HCT116 (cell line): ENCODE measurements around the gene SMYD3. TPM values are rescaled to one million over a fixed set of nuclear protein-coding genes. Genes with fewer than 3 reads are reported as not detected.

ENCODE experiments used
- ATAC-seq: fragments of 200-7000 bp; cut with Tn5 transposase; 2 replicates; pipeline ENCODE4 v1.9.1; 2020; ENCODE audit warnings: mild to moderate bottlenecking, moderate library complexity
- BruUV-seq: library from RNA; stranded (reverse); fragments of 400-500 nt; replicated peaks from 2 replicates; lab custom pipeline; 2021; lab: Mats Ljungman, UMichigan
- CTCF ChIA-PET: fragments of 300-600 bp; sonication (Branson Sonifier 250); formaldehyde crosslinking; loops from one replicate; lab custom pipeline; 2021; ENCODE audit warnings: antibody characterized with exemption; lab: Charles Lee
- POLR2A ChIA-PET: fragments of 300-600, 350-600 bp; sonication (Branson Sonifier 250); formaldehyde crosslinking; loops from one replicate; lab custom pipeline; 2021; ENCODE audit warnings: antibody characterized with exemption; lab: Charles Lee
- RAD21 ChIA-PET, 2 experiments: fragments of 300-600 bp; sonication (Branson Sonifier 250); formaldehyde crosslinking; loops; one replicate each; lab custom pipeline; 2023; ENCODE audit warnings: low total read pairs in 2 of 2; ENCODE audit not compliant: uncharacterized antibody in 2 of 2, unreplicated experiment in 2 of 2, low non-redundant PET in 1 of 2; lab: Charles Lee
- DNase-seq: peaks from one replicate; pipeline ENCODE4 v3.0.0-alpha.2; 2010; ENCODE audit warnings: low read depth, low spot score
- H2AFZ ChIP-seq: fragments of 200-600 bp; shearing (Covaris generic), sonication (generic); 2 replicates; pipeline ENCODE4 v1.6.1; 2017; ENCODE audit warnings: low read depth, mixed run types, mixed read lengths, antibody characterized with exemption, low read length; ENCODE audit not compliant: poor library complexity, severe bottlenecking
- H3K27ac ChIP-seq: 2 replicates; pipeline ENCODE4 v1.5.1; 2012; ENCODE audit warnings: low read depth, low read length
- H3K27me3 ChIP-seq: fragments of 200-600 bp; sonication (generic); 2 replicates; pipeline ENCODE4 v1.6.1; 2016; ENCODE audit warnings: mixed run types, low read length, mixed read lengths; ENCODE audit not compliant: insufficient read depth
- H3K36me3 ChIP-seq, 2 experiments: fragments of 200-500 bp in 1 of 2; fragments of 200-600 bp in 1 of 2; sonication (Bioruptor generic) in 1 of 2; sonication (generic) in 1 of 2; 2 replicates each; pipeline versions ENCODE4 v1.5.1 to v1.6.1; 2014 to 2016; ENCODE audit warnings: low read length in 2 of 2, inconsistent platforms in 1 of 2, mixed read lengths in 1 of 2, mixed run types in 1 of 2; ENCODE audit not compliant: insufficient read depth in 2 of 2, control insufficient read depth in 1 of 2
- H3K4me1 ChIP-seq, 2 experiments: fragments of 200-600 bp in 1 of 2; sonication (generic) in 1 of 2; 2 replicates each; pipeline versions ENCODE4 v1.5.1 to v1.6.1; 2012 to 2017; ENCODE audit warnings: low read length in 2 of 2, inconsistent platforms in 1 of 2, mild to moderate bottlenecking in 1 of 2, mixed read lengths in 1 of 2, mixed run types in 1 of 2, moderate library complexity in 1 of 2; ENCODE audit not compliant: insufficient read depth in 2 of 2, control insufficient read depth in 1 of 2
- H3K4me2 ChIP-seq: fragments of 200-600 bp; sonication (generic); 2 replicates; pipeline ENCODE4 v1.6.1; 2017; ENCODE audit warnings: mixed run types, low read length, mixed read lengths
- H3K4me3 ChIP-seq, 2 experiments: fragments of 200-600 bp in 1 of 2; sonication (generic) in 1 of 2; replicated peaks in 1 of 2; 2 replicates each; pipeline ENCODE4 v1.5.1; 2011 to 2016; ENCODE audit warnings: low read length in 2 of 2, control low read depth in 1 of 2, low read depth in 1 of 2, mild to moderate bottlenecking in 1 of 2, mixed read lengths in 1 of 2, mixed run types in 1 of 2
- H3K79me2 ChIP-seq: fragments of 200-600 bp; sonication (generic); 2 replicates; pipeline ENCODE4 v1.6.1; 2017; ENCODE audit warnings: mild to moderate bottlenecking, mixed run types, low read length, moderate library complexity, mixed read lengths; ENCODE audit not compliant: insufficient read depth
- H3K9ac ChIP-seq: fragments of 200-600 bp; sonication (generic); 2 replicates; pipeline ENCODE4 v1.6.1; 2016; ENCODE audit warnings: low read length, mixed read lengths
- H3K9me2 ChIP-seq: fragments of 200-600 bp; sonication (generic), shearing (Covaris generic); 2 replicates; pipeline ENCODE4 v1.6.1; 2017; ENCODE audit warnings: mixed run types, mild to moderate bottlenecking, moderate library complexity; ENCODE audit not compliant: insufficient read depth
- H3K9me3 ChIP-seq, 2 experiments: fragments of 200-500 bp in 1 of 2; fragments of 200-600 bp in 1 of 2; sonication (Bioruptor generic) in 1 of 2; sonication (generic) in 1 of 2; 2 replicates each; pipeline ENCODE4 v1.6.1; 2014 to 2017; ENCODE audit warnings: low read length in 2 of 2, mixed read lengths in 2 of 2, inconsistent platforms in 1 of 2, low read depth in 1 of 2, mild to moderate bottlenecking in 1 of 2, mixed run types in 1 of 2, moderate library complexity in 1 of 2; ENCODE audit not compliant: control insufficient read depth in 1 of 2, insufficient read depth in 1 of 2
- H4K20me1 ChIP-seq: fragments of 200-600 bp; sonication (generic), shearing (Covaris generic); 2 replicates; pipeline ENCODE4 v1.6.1; 2017; ENCODE audit warnings: mixed run types, mild to moderate bottlenecking, moderate library complexity; ENCODE audit not compliant: insufficient read depth
- CEBPB ChIP-seq: IDR thresholded peaks from 2 replicates; pipeline ENCODE4 v1.6.1; 2012; ENCODE audit warnings: low read depth
- CTCF ChIP-seq, 3 experiments: fragments of 200-600 bp in 1 of 3; sonication (generic) in 1 of 3; IDR thresholded peaks in 2 of 3; conservative IDR thresholded peaks in 1 of 3; 2 replicates each; pipeline ENCODE4 v1.5.1; 2012 to 2017; ENCODE audit warnings: low read depth in 2 of 3, low read length in 2 of 3, antibody characterized with exemption in 1 of 3, borderline replicate concordance in 1 of 3, control low read depth in 1 of 3, mild to moderate bottlenecking in 1 of 3, mixed read lengths in 1 of 3, mixed run types in 1 of 3, moderate library complexity in 1 of 3; ENCODE audit not compliant: insufficient read depth in 1 of 3
- ELF1 ChIP-seq: IDR thresholded peaks from 2 replicates; pipeline ENCODE4 v1.6.1; 2012; ENCODE audit warnings: low read depth, borderline replicate concordance
- EZH2 ChIP-seq: fragments of 200-600 bp; sonication (generic); IDR thresholded peaks from 2 replicates; pipeline ENCODE4 v1.6.1; 2017; ENCODE audit warnings: antibody characterized with exemption, mixed run types
- POLR2A ChIP-seq: IDR thresholded peaks from 2 replicates; pipeline ENCODE4 v1.7.0; 2011; ENCODE audit warnings: borderline replicate concordance; ENCODE audit not compliant: insufficient read depth, insufficient read length; ENCODE audit errors: extremely low read depth
- RAD21 ChIP-seq: IDR thresholded peaks from 2 replicates; pipeline ENCODE4 v1.6.1; 2012; ENCODE audit warnings: low read depth, mild to moderate bottlenecking
- SP1 ChIP-seq: IDR thresholded peaks from 2 replicates; pipeline ENCODE4 v1.6.1; 2012; ENCODE audit warnings: low read depth
- TCF7L2 ChIP-seq: IDR thresholded peaks from 2 replicates; pipeline ENCODE4 v1.7.0; 2011; ENCODE audit warnings: borderline replicate concordance, inconsistent platforms; ENCODE audit not compliant: insufficient read depth, insufficient read length; ENCODE audit errors: extremely low read depth
- YY1 ChIP-seq: IDR thresholded peaks from 2 replicates; pipeline ENCODE4 v1.6.1; 2011; ENCODE audit warnings: low read length, low read depth, moderate library complexity, mild to moderate bottlenecking; ENCODE audit not compliant: insufficient replicate concordance; ENCODE audit errors: extremely low read depth
- ZFX ChIP-seq: fragments of 450-650 bp; IDR thresholded peaks from 2 replicates; pipeline ENCODE4 v1.6.1; 2017
- intact Hi-C: fragments of 100-400 bp; cut with micrococcal nuclease; formaldehyde crosslinking; loops from 2 replicates; pipeline ENCODE4 v1.10.0; 2022
- total RNA-seq: library from RNA; stranded (reverse); gene quantifications from one replicate; pipeline ENCODE4 v1.2.1, GENCODE V29; 2021; ENCODE audit not compliant: unreplicated experiment

Gene SMYD3
- total RNA-seq, 1 experiment from 2014 or later = 33.6 TPM

- no peaks in the 10 kb centered on the region; a peak in 1 of 4 replicates for H3K9me3 ChIP-seq
- BruUV-seq = no TSS peak
- no peak for ATAC-seq
- no peak overlapping the region for H3K9ac ChIP-seq
- no peaks in the 10 kb centered on the region for H4K20me1 ChIP-seq
- POLR2A ChIA-PET = no interaction called here
- H3K79me2 ChIP-seq = no peaks in the 10 kb centered on the region
- intact Hi-C loops = loop anchor here (10.0 kb wide), 1 partner anchor 959 kb away; the partner anchor contains the start of gene KIF26B
- RAD21 ChIA-PET = no interaction called here
- CTCF ChIA-PET = no interaction called here
- no peaks in the 10 kb centered on the region for H3K9me2 ChIP-seq
- no peak for DNase-seq
- H3K27ac ChIP-seq = no peak overlapping the region
- TF ChIP-seq ELF1 (no peak), EZH2 (no peak)
- no peak overlapping the region for H3K4me3 ChIP-seq
- H3K36me3 ChIP-seq = no peaks in the 10 kb centered on the region
- no peaks in the 10 kb centered on the region for H3K4me1 ChIP-seq
- no peak overlapping the region for H3K4me2 ChIP-seq
- no peaks in the 10 kb centered on the region for H3K27me3 ChIP-seq
- no peak overlapping the region for H2AFZ ChIP-seq
Observed at GRCh38 chr1:246113555-246114095, 393.5 kb downstream of the SMYD3 start.

GRCh38 chr1:246111570-246111969 lies 395.5 kb downstream of the SMYD3 start:
- TF ChIP-seq CEBPB = no peak
- TF ChIP-seq SP1 = no peak
- no peak for TF ChIP-seq YY1
- no peak for TF ChIP-seq CTCF (IDR thresholded peaks at IDR 0.05 in 2 of 3, conservative IDR thresholded peaks at IDR 0.05 in 1 of 3; ENCODE audit: borderline replicate concordance in 1 of 3, insufficient read depth in 1 of 3, low read depth in 2 of 3, low read length in 2 of 3)
- no peak for TF ChIP-seq RAD21
- TF ChIP-seq ZFX = no peak
- TF ChIP-seq TCF7L2 = no peak
- no peak for TF ChIP-seq POLR2A
- TF ChIP-seq, all 23 proteins: peak for 0
- intact Hi-C loops = loop anchor here (10.0 kb wide), 1 partner anchor 957 kb away; the partner anchor contains the start of gene KIF26B
- H3K4me3 ChIP-seq = no peak overlapping the region
- ATAC-seq (no peak), DNase-seq (no peak)
- no peaks in the 10 kb centered on the region for H4K20me1 ChIP-seq
- no peaks in the 10 kb centered on the region for H3K36me3 ChIP-seq
- H3K4me2 ChIP-seq = no peak overlapping the region
- H3K27ac ChIP-seq = no peak overlapping the region
- no peaks in the 10 kb centered on the region for H3K27me3 ChIP-seq
- no peaks in the 10 kb centered on the region; a peak in 1 of 4 replicates for H3K9me3 ChIP-seq
- H3K9ac ChIP-seq = no peak overlapping the region
- H3K9me2 ChIP-seq = no peaks in the 10 kb centered on the region
- RAD21 ChIA-PET = no interaction called here
- no peaks in the 10 kb centered on the region for H3K4me1 ChIP-seq
- CTCF ChIA-PET = no interaction called here
- no peaks in the 10 kb centered on the region for H3K79me2 ChIP-seq
- POLR2A ChIA-PET = no interaction called here
- BruUV-seq = no TSS peak
- H2AFZ ChIP-seq = no peak overlapping the region
